NK-92 (cell line): ENCODE results near the gene PDK1.

Experiments
- DNase-seq: peaks from one replicate; lab custom pipeline; 2025; ENCODE audit not compliant: unreplicated experiment; lab: John Stamatoyannopoulos, UW

PDK1 gene

DNA sequence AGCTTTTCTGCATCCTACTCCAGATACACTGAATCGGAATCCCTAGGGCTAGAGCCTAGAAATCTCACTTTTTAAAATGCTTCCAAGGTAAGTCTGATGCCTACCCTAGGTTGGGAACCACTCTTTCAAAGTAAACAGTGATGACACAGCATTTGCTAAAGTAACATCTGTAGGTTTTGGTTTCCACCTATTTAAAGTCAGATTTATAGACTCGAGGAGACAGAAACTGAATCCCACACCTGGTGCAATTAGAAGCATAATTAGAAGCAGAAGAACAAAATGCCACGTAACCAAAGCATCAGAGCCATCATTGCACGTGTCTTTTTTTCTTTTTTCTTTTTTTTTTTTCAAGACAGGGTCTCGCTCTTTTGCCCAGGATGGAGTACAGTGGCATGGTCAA, 40.9 kb downstream of the PDK1 start:
- no peak for DNase-seq

DNA sequence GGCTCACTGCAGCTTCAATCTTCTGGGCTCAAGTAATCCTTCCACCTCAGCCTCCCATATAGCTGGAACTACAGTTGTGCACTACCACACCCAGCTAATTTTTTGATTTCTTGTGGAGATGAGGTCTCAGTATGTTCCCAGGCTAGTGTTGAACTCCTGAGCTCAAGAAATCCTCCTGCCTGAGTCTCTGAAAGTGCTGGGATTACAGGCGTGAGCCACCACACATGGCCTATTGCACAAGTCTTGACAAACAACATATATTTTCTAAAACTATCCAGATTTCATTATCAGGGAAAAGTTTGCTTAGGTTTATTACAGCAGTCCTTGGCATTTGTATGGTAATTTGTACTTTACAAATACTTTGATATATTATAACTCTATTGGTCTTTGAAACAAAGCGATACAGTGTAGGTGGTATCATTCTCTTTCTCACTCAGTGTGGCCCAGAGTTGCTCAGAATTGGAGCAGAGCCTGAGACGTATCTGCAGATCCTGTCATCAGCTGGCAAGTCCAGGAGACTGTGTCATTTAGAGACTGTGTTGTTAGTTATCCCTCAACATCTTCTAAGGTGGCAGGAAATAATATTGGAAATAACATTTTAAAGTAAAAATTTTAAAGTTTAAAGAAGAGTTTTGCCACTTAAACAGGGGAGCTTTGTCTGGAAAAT, 41.4 kb downstream of the PDK1 start:
- no peak for DNase-seq

DNA sequence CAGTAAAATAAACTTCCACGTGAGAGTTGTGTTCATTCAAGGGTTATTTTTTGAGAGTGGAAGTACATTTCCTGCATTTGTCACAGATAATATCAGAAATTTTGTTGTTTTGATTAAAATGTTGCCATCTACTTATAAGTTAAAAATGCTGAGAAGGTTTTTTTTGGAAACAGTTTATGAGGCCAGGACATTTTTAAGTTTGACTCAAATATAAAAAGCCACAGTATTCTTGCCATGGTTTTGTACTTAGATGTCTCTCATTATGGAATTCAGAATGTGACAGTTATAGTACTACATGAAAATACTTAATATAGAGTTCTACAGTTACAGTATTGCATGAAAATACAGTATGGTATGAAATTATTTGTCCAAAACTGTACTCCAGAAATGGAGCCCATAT, 44.1 kb downstream of the PDK1 start:
- no peak for DNase-seq

DNA sequence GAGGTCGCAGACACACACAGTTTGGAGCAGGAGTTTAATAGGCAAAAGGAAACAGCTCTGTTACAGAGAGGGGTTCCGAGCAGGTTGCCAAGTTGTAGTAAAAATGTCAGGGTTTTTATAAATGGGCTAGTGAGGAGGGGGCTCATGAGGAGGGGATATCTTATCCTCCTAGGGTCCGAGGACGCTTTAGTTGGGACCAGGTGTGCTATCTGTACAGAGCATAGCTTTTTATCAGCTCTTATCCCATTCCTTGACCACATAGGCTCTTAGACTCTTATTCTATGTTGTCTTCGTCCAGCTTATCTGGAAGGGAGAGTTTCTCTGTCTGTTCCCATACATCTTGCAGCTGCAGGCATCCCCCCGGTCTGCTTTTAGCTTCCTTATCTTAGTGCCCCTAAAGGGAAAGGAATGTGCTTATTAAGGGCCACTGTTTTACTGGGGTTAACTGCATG, 44.7 kb downstream of the PDK1 start:
- no peak for DNase-seq

DNA sequence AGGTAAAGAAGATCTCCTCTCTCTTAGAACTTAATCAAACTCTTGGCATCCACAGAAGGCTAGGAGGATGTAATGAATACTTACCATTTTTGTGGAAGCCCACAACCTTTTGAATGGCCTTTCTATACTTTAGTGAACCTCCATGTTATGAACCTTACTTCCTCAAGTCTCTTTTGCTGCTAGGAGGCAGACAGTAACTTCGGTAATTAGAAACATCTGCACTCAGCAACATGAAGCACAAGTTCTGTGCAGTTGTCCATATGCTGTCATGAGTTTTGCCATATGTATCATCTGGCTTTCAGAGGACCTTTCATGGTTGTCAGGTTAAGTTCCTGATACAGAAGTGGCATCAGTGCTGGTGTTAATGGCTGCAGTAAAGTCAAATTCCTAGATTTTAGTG, 50.4 kb downstream of the PDK1 start:
- DNase-seq: no peak

DNA sequence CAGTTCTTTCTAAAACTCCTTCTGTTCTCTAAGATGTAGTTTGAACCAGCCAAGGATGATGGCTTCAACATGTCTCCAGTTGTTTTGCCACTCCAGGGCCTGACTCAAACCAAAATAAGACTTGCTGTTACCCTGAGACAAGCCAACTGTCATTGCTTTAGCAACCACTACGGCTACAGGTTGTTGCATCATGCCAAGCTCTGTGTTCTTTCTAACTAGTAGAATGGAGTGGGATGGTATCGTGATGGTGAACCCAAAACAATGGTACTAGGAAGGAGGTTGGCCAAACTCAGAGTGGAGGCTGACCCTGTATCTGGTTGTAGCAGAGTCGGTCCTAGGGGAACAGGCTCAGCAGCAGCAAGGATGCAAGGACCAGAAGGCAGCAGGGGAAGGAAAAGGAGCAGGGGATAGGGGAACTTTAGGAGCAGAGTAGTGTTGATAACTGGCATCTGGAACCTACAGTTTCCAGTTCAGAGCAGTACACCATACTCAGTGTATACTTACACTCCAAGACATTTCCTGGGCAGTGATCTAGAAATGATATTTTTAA, 51.6 kb downstream of the PDK1 start:
- no peak for DNase-seq

DNA sequence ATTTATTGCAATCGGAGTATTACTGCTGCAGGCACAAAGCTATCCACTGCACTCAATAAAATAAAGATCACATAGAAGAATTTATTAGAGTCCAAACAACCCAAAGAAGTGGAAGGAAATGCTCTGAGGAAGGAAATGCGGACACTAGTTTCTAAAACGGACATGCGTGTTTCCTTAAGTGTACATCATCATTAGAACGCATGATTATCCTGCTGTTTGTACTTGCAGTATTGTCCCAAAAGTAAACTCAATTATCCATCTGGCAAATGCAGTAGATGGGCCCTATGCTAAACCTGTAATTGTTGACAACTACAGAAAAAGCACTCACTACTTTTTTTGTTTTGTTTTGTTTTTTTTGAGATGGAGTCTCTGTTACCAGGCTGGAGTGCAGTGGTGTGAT, 53.6 kb downstream of the PDK1 start:
- no peak for DNase-seq

DNA sequence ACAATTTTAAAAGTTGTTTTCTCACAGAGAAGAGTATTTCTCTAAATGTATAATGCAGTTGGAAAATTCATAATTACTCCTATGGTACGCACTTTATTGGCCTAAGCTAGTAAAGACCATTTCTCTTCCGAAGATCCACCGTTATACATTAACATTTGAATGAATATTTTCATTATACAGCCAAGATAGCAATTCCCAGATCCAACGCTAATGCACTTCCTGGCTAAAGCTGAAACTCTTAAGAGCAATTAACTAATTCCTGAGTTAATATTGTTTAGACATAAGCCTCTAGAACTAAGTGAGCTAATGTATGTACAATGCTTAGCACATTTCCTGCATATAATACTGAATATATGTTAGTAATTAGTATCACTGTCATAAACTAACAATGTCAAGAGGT, 56.2 kb downstream of the PDK1 start:
- DNase-seq: no peak

DNA sequence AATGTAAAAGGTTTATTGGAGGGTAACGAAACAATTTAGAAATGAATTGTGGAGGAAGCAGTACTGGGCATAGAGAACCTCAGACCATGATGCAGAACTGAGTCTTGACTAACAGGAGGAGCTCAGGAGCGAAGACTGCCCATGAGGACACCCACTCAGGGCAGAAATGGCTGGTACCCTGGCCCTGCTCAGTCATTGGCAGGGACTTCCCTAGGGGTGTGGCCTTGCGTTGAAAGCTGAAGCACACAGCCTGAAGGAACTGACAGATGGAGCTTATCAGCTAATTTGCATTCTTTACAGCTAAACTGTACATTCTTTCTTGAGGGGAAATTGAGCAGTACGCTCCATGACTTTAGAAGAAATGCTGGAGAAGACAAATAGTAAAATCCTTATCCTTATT, 57.1 kb downstream of the PDK1 start:
- no peak for DNase-seq

DNA sequence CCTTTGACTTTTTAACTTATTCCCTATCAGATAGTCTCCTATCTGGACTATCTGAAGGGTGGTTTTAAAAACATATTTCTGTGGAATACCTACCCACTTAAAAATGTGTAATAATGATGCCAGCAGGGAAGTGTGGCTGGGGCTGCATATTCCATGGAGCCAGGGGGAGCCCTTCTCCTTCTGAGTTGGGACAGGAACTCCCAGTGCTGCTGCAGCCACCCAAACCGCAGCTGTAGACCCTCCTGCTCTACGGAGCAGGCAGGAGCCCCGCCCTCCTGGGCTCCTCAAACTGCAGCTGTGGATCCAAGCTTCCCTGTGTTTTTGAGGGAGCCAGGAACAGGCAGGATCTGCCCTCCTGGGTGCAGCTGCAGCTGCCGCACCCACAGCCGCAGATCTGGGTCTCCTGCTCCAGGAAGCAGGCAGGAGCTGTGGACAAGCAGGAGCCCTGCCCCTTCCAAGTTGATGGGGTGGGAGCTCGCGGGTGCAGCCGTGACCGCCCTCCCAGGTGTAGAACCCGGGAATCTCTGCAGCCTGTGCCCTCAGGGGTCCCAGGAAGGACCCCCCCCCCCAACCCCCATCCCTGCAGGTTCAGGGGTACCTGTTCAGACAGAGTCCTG, 57.8 kb downstream of the PDK1 start:
- DNase-seq: no peak

DNA sequence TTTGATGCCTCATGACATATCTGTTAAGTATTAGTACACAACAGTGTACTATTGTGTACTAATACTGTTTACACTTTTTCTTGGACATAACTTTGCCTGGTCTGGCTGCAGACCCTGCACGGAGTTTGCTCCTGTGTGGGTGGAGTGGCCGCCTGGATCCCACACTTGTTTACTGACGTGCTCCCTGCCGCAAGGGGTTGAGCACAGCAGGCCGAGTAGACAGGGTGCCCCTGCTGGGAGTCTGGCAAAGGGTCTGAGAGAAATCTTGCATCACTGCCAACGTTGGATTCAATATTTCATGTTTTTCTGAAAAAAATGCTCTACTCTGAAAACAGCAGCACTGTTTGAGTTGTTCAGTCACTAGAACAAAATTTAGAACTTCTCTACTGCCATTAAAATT, 59.0 kb downstream of the PDK1 start:
- no peak for DNase-seq

DNA sequence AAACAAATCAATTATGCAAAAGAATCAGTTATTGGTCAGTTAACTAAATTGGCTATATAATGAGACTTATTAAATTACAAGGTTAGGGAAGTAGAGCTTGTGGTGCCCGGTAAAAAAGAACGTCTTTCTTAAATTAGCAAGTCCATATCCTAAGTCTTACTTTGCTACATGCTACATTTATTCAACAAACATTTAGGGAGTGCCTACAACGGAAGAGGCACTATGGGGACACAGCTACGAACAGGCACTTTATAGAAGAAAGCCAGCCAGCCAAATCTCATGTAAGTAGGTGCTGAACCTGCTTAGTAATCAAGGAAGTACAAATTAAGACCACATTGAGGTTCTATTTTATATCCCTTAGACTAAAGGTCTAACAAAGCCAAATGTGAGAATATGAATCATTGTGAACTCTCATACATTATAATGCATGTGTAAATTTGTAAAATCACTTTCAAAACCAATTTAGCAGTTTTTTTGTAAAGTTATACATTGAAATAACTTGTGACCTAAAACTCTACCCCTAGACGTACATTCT, 59.9 kb downstream of the PDK1 start:
- DNase-seq: no peak

DNA sequence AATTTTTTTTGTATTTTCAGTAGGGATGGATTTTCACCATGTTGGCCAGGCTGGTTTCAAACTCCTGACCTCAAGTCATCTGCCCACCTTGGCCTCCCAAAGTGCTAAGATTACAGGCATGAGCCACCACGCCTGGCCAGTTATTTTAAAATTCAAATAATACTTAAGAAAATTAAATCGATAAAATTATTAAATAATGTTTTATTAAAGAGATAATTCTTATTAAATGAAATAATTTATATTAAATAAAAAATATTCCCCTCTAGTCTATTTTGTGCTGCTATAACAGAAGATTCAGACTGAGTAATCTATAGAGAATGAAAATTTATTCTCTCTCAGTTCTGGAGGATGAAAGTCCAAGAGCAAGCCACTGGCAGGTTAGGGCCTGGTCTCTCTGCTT, 61.2 kb downstream of the PDK1 start:
- DNase-seq: no peak

DNA sequence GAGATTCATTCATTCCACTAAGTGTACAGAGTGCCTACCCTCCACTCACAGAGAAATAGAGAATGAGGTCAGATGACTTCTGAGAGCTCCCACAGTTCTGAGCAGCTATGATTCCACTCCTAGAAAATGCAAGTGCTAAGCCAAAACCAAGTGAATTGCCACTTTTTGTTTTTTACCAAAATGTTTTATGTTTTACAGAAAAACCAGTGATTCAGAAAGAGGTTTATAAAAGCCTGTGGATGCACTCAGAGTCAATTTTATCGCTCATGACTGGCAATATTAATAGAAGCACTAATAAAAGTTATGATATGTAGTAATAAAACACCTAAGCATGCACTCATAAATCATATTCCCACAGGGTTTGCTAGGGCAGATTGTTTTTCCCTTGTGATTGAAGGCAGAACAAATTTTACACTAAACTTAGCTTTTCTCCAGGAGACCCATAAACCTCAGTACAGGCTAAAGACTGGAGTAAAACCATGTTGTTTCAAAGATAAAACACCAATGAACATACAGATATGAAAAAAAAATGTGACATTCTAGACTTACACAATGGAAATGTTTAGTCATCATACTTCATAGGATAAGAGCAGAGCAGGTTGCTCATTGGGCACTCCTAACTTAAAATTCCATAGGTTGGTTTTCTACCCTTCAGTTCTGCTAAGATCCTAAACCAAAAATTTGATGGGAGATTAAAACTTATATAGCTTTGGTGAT, 67.5 kb downstream of the PDK1 start:
- no peak for DNase-seq

DNA sequence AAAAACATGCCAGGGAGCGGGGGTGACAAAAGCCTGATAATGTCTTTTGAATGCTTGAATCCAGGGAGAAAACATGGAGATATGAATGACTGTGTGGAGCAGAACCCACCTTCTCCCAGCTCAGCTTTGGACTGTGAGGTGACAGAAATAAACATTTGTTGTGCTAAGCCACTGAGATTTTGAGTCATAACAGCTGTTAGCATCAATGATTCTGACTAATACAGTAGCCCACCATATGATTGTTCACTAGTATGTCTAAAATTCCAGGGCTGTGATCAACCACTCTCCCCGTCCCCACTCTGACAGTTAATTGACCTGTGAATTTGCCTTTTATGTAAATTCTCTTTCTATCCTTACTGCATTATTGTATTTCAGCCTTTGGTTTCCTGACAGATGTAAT, 69.1 kb downstream of the PDK1 start:
- no peak for DNase-seq

DNA sequence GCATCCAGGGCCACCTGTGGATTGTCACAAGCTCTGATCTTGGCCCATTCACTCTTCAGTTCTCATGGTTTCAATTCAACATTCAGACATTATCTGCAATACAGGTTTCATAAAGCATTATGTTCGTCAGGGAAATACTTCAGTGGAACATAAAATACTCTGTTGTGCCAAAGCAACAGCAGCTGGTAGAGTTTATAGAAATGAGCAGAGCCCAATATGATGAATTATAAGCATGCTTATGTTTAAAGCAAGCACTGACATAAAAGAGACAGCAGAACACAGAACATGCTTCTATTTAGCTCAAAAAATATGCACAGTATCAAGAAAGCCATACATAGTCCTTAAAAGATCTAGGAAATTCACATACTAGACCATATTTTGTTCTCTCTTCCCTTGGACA, 71.3 kb downstream of the PDK1 start:
- DNase-seq: no peak

DNA sequence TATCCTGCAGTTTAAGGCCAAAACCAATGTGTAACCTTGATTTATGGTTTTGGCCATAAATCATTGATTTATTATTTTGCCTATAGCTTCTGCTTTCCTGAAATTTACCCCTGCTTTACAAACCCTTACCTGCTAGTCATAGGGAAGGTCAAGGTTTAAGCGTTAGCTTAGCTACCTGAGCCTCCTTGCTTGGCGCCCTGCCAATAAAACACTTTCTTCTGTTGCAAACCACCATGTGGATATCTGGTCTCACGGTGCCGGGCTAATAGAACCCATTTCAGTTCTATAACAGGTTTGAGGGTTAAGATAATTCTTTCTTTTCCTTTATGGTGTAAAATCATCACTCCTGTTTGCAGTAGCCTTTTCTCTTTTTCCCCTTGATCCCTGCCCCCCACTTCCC, 72.2 kb downstream of the PDK1 start:
- DNase-seq: no peak

DNA sequence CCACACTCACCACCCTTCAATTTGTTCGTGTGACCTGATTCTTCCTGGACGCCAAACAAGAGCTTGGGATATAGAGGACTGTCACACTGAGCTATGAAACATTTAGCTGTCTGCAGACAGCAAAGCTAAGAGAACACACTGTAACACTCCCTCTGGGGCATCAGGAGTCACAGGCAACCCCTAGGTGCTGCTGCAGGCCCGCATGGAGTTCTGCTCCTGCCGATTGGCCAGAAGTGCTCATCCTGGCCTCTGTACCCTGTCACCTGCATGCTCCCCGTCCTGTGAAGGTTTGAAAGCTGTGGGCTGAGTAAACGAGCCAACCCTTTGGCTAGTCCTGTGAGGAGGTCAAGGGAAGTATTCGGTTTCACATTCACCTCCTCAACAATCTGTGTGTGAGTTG, 73.7 kb downstream of the PDK1 start:
- DNase-seq: no peak

DNA sequence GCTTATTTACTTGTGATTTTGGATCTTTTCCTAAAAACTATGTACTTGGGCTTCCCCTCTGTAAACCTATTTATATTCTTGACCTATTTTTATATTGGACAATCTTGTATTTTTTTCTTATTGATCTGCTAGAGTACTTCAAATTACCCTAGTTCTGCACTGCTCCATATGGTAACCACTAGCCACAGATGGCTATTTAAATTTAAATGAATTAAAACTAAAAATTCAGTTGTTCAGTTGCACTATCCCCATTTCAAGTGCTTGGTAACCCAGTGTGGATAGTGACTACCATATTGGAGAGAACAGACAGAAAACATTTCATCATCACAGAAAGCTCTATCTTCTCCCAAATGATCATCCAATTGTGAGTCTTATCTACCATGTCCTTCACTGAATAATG, 74.3 kb downstream of the PDK1 start:
- DNase-seq: no peak

DNA sequence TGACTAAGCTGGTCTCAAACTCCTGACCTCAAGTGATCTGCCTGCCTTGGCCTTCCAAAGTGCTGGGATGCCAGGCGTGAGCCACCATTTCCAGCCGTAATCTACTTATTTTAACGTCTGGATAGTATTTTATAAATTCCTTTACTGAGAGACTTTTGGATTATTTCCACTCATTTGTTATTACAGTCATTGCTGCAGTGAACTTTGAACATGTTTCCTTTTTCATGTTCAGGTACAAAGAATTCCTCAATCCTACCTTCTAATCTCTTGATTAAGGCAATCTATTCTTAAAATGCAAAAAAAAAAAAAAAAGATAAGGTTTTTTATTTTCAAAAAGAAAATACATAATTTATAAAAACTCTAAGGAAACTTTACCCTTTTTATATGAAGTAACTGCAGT, 78.6 kb downstream of the PDK1 start:
- DNase-seq: no peak

DNA sequence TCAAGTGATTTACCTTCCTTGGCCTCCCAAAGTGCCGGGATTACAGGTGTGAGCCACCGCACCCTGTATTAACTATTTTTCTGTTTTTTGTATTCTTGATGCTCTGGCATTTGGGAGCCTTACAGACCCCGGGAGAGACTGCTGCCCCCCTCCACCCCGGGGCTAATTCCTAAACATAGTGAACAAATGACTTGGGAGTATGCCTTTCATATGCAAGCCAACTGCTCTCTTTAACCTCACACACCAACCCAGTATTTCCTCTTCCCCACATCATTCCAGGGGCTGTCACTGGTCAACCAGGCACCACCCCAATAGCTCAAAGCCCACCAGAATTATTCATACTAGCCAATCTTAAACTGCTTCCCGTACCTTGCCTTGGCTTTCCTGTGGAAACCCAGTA, 79.7 kb downstream of the PDK1 start:
- DNase-seq: no peak

DNA sequence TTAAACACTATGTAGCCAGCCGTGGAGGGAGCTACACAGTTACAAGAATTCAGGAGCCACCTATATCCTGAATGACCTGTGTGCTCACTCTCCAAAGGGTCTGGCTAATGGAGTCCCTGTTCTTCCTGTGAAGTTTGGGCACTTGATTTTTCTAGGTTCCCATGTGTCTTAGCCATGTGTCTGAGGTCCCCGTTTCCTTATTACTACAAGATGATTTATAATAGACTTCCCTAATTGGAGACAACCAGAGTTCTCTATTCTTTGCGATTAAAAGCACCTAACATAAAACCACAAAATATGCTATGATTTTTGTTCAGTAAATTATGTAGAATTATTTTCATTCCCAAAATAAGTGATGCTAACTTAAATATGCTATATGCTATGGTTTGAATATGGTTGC, 83.4 kb downstream of the PDK1 start:
- DNase-seq: no peak
